ENCODE measurements around the gene TNIK. TPM values are rescaled to one million over a fixed set of nuclear protein-coding genes. Genes with fewer than 3 reads are reported as not detected.

The TNIK gene
- total and polyA plus RNA-seq, 2 of the 13 experiments (the other 11 are each of a cell fraction or from before 2014, with no cell fraction given), result 0.15 to 0.22 TPM

- H3K9ac ChIP-seq (ENCODE audit: insufficient read depth, low read depth, low read length), result no peak overlapping the region
- no peaks in the 10 kb centered on the region for H3K79me2 ChIP-seq (ENCODE audit: insufficient read depth, low read length)
- 31% methylated on average over 4 of the region's 4 CpGs for WGBS (ENCODE audit: low lambda C conversion rate)
- BruUV-seq (replicated peaks), result no TSS peak
- H4K20me1 ChIP-seq (ENCODE audit: insufficient read depth, low read length), result no peaks in the 10 kb centered on the region
- POLR2A ChIA-PET, result no interaction called here
- H3K27me3 ChIP-seq (ENCODE audit: control insufficient read depth in 1 of 2, insufficient read depth in 2 of 2, low read length in 2 of 2), result no peaks in the 10 kb centered on the region
- no peak for DNase-seq (ENCODE audit: low spot score)
- H3K9me3 ChIP-seq (ENCODE audit: low read length), result no peaks in the 10 kb centered on the region
- TF ChIP-seq ZNF235 (CRISPR knock-in tag; IDR thresholded peaks at IDR 0.05; ENCODE audit: borderline replicate concordance), result no peak
- no peak for TF ChIP-seq JUN (CRISPR knock-in tag; IDR thresholded peaks at IDR 0.05)
- no peak for TF ChIP-seq ZNF776 (CRISPR knock-in tag; IDR thresholded peaks at IDR 0.05)
- TF ChIP-seq SMARCC2 (IDR thresholded peaks at IDR 0.05), result no peak
- no peak for TF ChIP-seq YY1 (IDR thresholded peaks at IDR 0.05; ENCODE audit: insufficient read depth, insufficient replicate concordance, low read depth, low read length)
- no peak for TF ChIP-seq ELF4 (CRISPR knock-in tag; IDR thresholded peaks at IDR 0.05; ENCODE audit: borderline replicate concordance)
- TF ChIP-seq RAD21 (CRISPR knock-in tag; IDR thresholded peaks at IDR 0.05), result no peak
- TF ChIP-seq ZNF501 (CRISPR knock-in tag; IDR thresholded peaks at IDR 0.05), result no peak
- no peak for TF ChIP-seq ZNF841 (CRISPR knock-in tag; IDR thresholded peaks at IDR 0.05; ENCODE audit: borderline replicate concordance)
- TF ChIP-seq TEAD3 (CRISPR knock-in tag; optimal IDR thresholded peaks at IDR 0.05; ENCODE audit: borderline replicate concordance), result no peak
- TF ChIP-seq CHCHD3 (CRISPR knock-in tag; IDR thresholded peaks at IDR 0.05), result no peak
- TF ChIP-seq, protein P1, sequence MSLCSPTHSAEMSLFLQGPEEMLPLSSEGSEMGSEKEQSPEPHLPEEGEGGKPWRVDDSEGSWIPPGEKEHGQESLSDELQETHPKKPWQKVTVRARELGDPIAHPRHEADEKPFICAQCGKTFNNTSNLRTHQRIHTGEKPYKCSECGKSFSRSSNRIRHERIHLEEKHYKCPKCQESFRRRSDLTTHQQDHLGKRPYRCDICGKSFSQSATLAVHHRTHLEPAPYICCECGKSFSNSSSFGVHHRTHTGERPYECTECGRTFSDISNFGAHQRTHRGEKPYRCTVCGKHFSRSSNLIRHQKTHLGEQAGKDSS (CRISPR knock-in tag; IDR thresholded peaks at IDR 0.05; ENCODE audit: borderline replicate concordance, low read depth), result no peak
- TF ChIP-seq, protein P2, sequence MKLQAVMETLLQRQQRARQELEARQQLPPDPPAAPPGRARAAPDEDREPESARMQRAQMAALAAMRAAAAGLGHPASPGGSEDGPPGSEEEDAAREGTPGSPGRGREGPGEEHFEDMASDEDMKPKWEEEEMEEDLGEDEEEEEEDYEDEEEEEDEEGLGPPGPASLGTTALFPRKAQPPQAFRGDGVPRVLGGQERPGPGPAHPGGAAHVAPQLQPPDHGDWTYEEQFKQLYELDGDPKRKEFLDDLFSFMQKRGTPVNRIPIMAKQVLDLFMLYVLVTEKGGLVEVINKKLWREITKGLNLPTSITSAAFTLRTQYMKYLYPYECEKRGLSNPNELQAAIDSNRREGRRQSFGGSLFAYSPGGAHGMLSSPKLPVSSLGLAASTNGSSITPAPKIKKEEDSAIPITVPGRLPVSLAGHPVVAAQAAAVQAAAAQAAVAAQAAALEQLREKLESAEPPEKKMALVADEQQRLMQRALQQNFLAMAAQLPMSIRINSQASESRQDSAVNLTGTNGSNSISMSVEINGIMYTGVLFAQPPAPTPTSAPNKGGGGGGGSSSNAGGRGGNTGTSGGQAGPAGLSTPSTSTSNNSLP (IDR thresholded peaks at IDR 0.05; ENCODE audit: low read depth, low read length), result no peak
- TF ChIP-seq SRF (IDR thresholded peaks at IDR 0.05; ENCODE audit: low read depth, low read length), result no peak
- TF ChIP-seq KLF12 (CRISPR knock-in tag; IDR thresholded peaks at IDR 0.05; ENCODE audit: borderline replicate concordance), result no peak
- no peak for TF ChIP-seq FOXJ3 (CRISPR knock-in tag; IDR thresholded peaks at IDR 0.05; ENCODE audit: borderline replicate concordance)
- no peak for TF ChIP-seq CC2D1A (CRISPR knock-in tag; IDR thresholded peaks at IDR 0.05)
- TF ChIP-seq ZNF766 (CRISPR knock-in tag; IDR thresholded peaks at IDR 0.05; ENCODE audit: borderline replicate concordance), result no peak
- TF ChIP-seq PLSCR1 (CRISPR knock-in tag; IDR thresholded peaks at IDR 0.05; ENCODE audit: borderline replicate concordance), result no peak
- no peak overlapping the region for H3K27ac ChIP-seq (ENCODE audit: extremely low read length, insufficient read depth, low read length)
- H3K4me1 ChIP-seq (ENCODE audit: insufficient read depth, low read length), result no peaks in the 10 kb centered on the region
- no peak overlapping the region for H3K4me2 ChIP-seq (ENCODE audit: low read depth, low read length)
- FAIRE-seq, result no peak
- intact Hi-C loops (cut with micrococcal nuclease; ENCODE audit: unreplicated experiment), result no loop called here
- CTCF ChIA-PET (ENCODE audit: low intra/inter-chr PET ratio, low total read pairs), result no interaction called here
- H3K36me3 ChIP-seq (replicated peaks in 1 of 2; ENCODE audit: control insufficient read depth in 1 of 2, insufficient read depth in 2 of 2, low read length in 2 of 2), result no peaks in the 10 kb centered on the region
- H2AFZ ChIP-seq (ENCODE audit: low read length), result no peak overlapping the region
- no peak for ATAC-seq
- no peak overlapping the region for H3K4me3 ChIP-seq (replicated peaks in 1 of 3; ENCODE audit: insufficient read depth in 1 of 3, low read depth in 2 of 3, low read length in 3 of 3)
- in situ Hi-C loops (cut with HindIII; ENCODE audit: extremely low pct_ligation_motif_present, low pct_unique_long_range_greater_than_20kb), result no loop called here
These were observed 194.0 kb downstream of the TNIK start for GRCh38 chr3:171266034-171266739.

Data from HepG2 (cell line).